Measurements from ENCODE around the gene PEX19. TPM values are rescaled to one million over a fixed set of nuclear protein-coding genes. Genes with fewer than 3 reads are reported as not detected.
A peak's percentile ranks its signal among the peaks of the same experiment; 100 is the strongest.

The PEX19 gene
- total RNA-seq, 1 experiment from 2014 or later: 50.1 TPM

DNA sequence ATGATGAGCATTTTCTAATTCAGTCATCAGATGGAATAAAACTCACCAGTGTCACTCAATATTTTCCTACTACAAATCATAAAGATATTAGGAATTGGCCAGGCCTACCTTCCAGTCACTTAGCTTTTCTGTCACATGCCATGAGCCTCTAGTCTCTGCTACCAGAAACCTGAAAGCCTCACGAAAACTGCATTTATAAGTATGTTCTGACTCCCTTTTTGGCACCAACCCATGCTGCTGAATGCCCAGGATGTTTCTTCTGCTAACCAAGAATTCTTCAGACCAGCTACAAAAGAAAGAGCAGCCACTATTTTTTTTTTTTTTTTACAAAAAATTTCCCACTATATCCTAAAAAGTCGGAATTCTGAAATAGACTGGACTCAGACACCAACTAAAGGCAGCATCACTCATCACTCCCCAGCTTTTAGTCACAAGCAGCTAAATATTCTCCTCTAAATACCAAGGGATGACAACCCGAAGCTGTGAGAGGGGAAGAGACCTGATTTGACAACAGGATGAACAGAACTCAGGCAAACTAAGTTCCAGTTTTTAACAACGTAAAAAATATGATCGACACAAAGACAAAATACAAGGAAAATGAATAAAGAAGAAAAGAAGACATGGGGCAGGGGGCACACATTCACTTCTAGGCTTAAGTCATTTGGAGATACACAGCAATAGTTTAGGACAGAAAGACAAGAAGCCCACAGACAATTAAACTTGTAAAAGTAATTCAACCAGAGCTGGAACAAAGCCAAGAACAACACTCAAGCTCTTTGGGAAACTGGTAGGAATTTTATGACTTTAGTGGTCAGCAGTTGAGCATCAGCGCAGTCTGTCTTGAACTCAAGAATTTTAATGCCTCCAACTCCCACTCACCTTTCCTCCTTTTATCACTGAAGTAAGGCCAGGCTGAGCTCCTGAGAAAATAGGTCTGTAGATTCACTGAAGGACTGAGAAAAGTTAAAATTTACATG is 24.2 kb downstream of the PEX19 start:
- ChIA-PET POLR2A (ENCODE audit: unreplicated experiment) (interaction anchor here (0.6 kb wide), 2 partner anchors 51 to 444 kb away, joined by 6 to 8 read pairs; no protein-coding TSS in a partner anchor), CTCF (interaction anchor here (0.8 kb wide), 1 partner anchor 31 kb away, joined by 3 read pairs; no protein-coding TSS in a partner anchor)
- Histone ChIP-seq H3K36me3 (ENCODE audit: low read depth) (peaks cover 5% of the 10 kb centered on the region; the same call in 1 of the 2 replicates), H2AFZ (no peak overlapping the region), H3K9me2 (ENCODE audit: insufficient read depth) (no peaks in the 10 kb centered on the region), H3K27me3 (ENCODE audit: insufficient read depth, low read depth) (no peaks in the 10 kb centered on the region), H3K9me3 (ENCODE audit: insufficient read depth, low read depth) (no peaks in the 10 kb centered on the region), H3K79me2 (ENCODE audit: low read depth) (peaks cover 64% of the 10 kb centered on the region), H3K27ac (peak overlapping the region; percentile 84), H3K4me2 (peak overlapping the region; percentile 99), H3K4me1 (replicated peaks; ENCODE audit: insufficient read depth) (peaks cover 42% of the 10 kb centered on the region), H3F3A (ENCODE audit: insufficient read depth, low read depth) (peaks cover 38% of the 10 kb centered on the region), H4K20me1 (ENCODE audit: insufficient read depth) (peaks cover 36% of the 10 kb centered on the region), H3K4me3 (peak overlapping the region; percentile 82)
- peak in 1 of 2 experiments; percentile 49 for DNase-seq
- BruUV-seq (replicated peaks): no TSS peak
- intact Hi-C loops (cut with micrococcal nuclease; ENCODE audit: unreplicated experiment): no loop called here
- TF ChIP-seq, protein P1, sequence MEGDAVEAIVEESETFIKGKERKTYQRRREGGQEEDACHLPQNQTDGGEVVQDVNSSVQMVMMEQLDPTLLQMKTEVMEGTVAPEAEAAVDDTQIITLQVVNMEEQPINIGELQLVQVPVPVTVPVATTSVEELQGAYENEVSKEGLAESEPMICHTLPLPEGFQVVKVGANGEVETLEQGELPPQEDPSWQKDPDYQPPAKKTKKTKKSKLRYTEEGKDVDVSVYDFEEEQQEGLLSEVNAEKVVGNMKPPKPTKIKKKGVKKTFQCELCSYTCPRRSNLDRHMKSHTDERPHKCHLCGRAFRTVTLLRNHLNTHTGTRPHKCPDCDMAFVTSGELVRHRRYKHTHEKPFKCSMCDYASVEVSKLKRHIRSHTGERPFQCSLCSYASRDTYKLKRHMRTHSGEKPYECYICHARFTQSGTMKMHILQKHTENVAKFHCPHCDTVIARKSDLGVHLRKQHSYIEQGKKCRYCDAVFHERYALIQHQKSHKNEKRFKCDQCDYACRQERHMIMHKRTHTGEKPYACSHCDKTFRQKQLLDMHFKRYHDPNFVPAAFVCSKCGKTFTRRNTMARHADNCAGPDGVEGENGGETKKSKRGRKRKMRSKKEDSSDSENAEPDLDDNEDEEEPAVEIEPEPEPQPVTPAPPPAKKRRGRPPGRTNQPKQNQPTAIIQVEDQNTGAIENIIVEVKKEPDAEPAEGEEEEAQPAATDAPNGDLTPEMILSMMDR (conservative IDR thresholded peaks at IDR 0.05): no peak
- TF ChIP-seq EZH2 (IDR thresholded peaks at IDR 0.05; ENCODE audit: low read depth): no peak

DNA sequence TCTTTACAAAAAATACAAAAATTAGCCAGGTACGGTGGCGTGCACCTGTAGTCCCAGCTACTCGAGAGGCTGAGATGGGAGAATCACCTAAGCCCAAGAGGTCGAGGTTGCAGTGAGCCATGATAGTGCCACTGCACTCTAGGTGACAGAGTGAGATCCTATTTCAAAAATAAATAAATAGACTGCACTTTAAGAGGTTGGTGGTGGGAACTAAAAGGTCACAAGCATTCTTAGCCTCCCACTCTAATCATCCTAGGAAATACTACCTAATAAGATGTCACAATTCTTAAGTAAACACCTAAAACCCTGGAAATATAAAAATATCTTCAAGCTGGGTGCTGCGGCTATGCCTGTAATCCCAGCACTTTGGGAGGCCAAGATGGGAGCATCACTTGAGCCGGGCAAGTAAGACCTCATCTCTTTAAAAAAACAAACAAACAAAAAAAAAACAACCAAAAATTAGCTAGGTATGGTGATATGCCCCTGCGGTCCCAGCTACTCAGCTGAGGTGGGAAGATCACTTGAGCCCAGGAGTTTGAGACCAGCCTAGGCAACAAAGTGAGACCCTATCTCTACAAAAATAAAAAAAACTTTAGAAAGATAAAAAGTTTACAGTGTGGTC is 26.6 kb downstream of the PEX19 start:
- no peak for DNase-seq
- H3K9me2 ChIP-seq (ENCODE audit: insufficient read depth): no peaks in the 10 kb centered on the region
- no peak overlapping the region for H3K4me3 ChIP-seq
- no TSS peak for BruUV-seq (replicated peaks)
- H3F3A ChIP-seq (ENCODE audit: insufficient read depth, low read depth): peaks cover 38% of the 10 kb centered on the region
- ChIA-PET POLR2A (ENCODE audit: unreplicated experiment) (no interaction called here), CTCF (no interaction called here)
- H3K4me2 ChIP-seq: no peak overlapping the region
- peaks cover 38% of the 10 kb centered on the region for H3K4me1 ChIP-seq (replicated peaks; ENCODE audit: insufficient read depth)
- H3K79me2 ChIP-seq (ENCODE audit: low read depth): peaks cover 74% of the 10 kb centered on the region
- H3K27ac ChIP-seq: no peak overlapping the region
- H2AFZ ChIP-seq: no peak overlapping the region
- intact Hi-C loops (cut with micrococcal nuclease; ENCODE audit: unreplicated experiment): no loop called here
- TF ChIP-seq, protein P1 (conservative IDR thresholded peaks at IDR 0.05): no peak
- no peak for TF ChIP-seq EZH2 (IDR thresholded peaks at IDR 0.05; ENCODE audit: low read depth)
- H3K27me3 ChIP-seq (ENCODE audit: insufficient read depth, low read depth): no peaks in the 10 kb centered on the region
- peaks cover 36% of the 10 kb centered on the region for H4K20me1 ChIP-seq (ENCODE audit: insufficient read depth)
- H3K36me3 ChIP-seq (ENCODE audit: low read depth): peaks cover 5% of the 10 kb centered on the region; the same call in 1 of the 2 replicates
- H3K9me3 ChIP-seq (ENCODE audit: insufficient read depth, low read depth): no peaks in the 10 kb centered on the region

DNA sequence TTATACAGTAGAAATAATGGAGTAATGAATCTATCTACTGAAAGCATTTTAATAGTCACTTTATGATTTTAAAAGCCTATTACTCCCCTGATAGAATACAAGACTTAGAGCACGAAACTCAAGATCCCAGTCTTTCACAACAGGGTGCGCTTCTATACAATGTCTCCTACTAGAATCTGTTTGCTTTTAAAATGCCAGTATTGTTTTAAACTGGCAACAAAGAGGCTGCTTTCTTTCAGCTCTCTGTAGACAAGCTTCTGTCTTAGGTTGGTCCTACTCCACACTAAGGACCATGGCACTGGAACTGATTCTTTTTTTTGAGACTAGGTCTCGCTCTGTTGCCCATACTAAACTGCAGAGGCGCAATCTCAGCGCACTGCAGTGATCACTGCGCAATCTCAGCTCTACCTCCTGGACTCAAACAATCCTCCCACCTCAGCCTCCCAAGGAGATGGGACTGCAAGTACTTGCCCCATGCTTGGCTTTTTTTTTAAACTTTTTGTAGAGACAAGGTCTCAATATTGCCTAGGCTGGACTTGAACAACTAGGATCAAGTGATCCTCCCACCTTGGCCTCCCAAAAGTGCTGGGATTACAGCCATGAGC is 27.4 kb downstream of the PEX19 start:
- DNase-seq: no peak
- intact Hi-C loops (cut with micrococcal nuclease; ENCODE audit: unreplicated experiment): no loop called here
- Histone ChIP-seq H3K27ac (0 out of 2 replicates have a peak overlapping the region, but pooled peaks have one; percentile 0), H2AFZ (no peak overlapping the region), H3K9me2 (ENCODE audit: insufficient read depth) (no peaks in the 10 kb centered on the region), H3K27me3 (ENCODE audit: insufficient read depth, low read depth) (no peaks in the 10 kb centered on the region), H3F3A (ENCODE audit: insufficient read depth, low read depth) (peaks cover 36% of the 10 kb centered on the region), H4K20me1 (ENCODE audit: insufficient read depth) (peaks cover 36% of the 10 kb centered on the region), H3K9me3 (ENCODE audit: insufficient read depth, low read depth) (no peaks in the 10 kb centered on the region), H3K4me1 (replicated peaks; ENCODE audit: insufficient read depth) (peaks cover 34% of the 10 kb centered on the region), H3K79me2 (ENCODE audit: low read depth) (peaks cover 74% of the 10 kb centered on the region), H3K36me3 (ENCODE audit: low read depth) (peaks cover 5% of the 10 kb centered on the region; the same call in 1 of the 2 replicates), H3K4me3 (no peak overlapping the region), H3K4me2 (peak overlapping the region; percentile 17)
- no TSS peak for BruUV-seq (replicated peaks)
- CTCF ChIA-PET: no interaction called here
- TF ChIP-seq EZH2 (IDR thresholded peaks at IDR 0.05; ENCODE audit: low read depth): no peak
- TF ChIP-seq, protein P1 (conservative IDR thresholded peaks at IDR 0.05): no peak
- POLR2A ChIA-PET (ENCODE audit: unreplicated experiment): no interaction called here
